Measurements from ENCODE around the gene RFPL3.
"Not testable (repeated sequence)": the region's sequence is repeated elsewhere in the genome, so short reads cannot be mapped to it uniquely, and the experiment has no call there.

Gene RFPL3

DNA sequence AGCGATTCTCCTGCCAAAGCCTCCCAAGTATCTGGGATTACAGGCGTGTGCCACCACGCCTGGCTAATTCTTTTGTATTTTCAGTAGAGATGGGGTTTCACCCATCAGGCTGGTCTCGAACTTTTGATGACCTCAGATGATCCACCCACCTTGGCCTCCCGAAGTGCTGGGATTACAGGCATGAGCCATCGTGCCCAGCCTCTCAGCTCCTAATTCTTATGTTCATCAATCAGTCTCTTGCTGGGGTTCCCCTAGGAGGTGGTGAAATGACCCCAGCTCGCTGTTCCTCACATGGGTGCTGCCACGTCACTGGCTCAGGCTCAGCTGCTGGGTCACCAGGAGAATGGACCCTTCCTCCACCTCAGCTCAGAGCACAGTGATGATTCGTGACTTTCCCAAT is at the start of gene RFPL3:
RFPL3 (plus strand) TSS at position 301 of the 400 bp plus-strand sequence. CDS start 205 bp downstream, outside the sequence.
- DNase-seq: not testable (repeated sequence)

- DNase-seq: no peak
Observed at GRCh38 chr22:32308191-32308590, 49.5 kb upstream of the RFPL3 start.

- DNase-seq: no peak
Observed at GRCh38 chr22:32308934-32309333, 48.7 kb upstream of the RFPL3 start.

DNA sequence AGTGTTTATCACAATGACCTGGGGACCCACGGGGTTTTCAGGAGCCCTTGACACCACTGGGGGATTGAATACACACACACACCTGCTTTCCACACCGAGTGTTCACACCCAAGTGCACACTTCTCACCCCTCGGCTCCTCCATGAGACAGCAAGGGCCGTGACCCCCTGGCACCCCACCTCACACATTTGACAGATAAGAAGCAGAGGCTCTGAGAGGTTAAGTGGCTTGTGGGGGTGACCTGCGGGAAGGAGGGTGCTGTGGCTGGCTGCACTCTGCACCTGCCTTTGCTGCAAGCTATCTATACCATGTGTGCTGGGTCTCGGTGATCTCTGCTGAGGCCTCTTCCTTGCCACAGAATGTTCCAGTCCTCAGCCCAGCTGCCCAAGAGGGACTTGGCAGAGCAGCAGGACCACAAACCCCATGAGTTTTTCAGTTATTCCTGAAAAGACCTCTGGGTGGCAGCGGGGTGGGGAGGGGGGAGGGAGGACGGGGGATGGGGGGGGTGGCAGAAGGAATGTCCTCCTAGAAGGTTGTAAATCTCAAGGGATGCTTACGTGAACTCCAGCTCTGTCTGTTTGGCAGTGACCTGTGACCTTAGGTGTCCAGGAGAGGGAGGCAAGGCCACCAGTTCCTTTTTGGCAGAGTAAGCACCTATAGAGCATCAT is 47.9 kb upstream of the RFPL3 start:
- DNase-seq: no peak

GRCh38 chr22:32310777-32311176 is 46.9 kb upstream of the RFPL3 start:
- DNase-seq: no peak

- no peak for DNase-seq
Observed at GRCh38 chr22:32311551-32312071, 46.1 kb upstream of the RFPL3 start.

- DNase-seq: no peak
Observed at GRCh38 chr22:32312748-32313147, 44.9 kb upstream of the RFPL3 start.

GRCh38 chr22:32313532-32313931 is 44.1 kb upstream of the RFPL3 start:
- DNase-seq: no peak

- DNase-seq: no peak
Observed at GRCh38 chr22:32317524-32317923, 40.1 kb upstream of the RFPL3 start.

GRCh38 chr22:32318361-32318760 is 39.3 kb upstream of the RFPL3 start:
- no peak for DNase-seq

GRCh38 chr22:32319861-32320406 is 37.7 kb upstream of the RFPL3 start:
- DNase-seq: no peak

- DNase-seq: no peak
Observed at GRCh38 chr22:32322986-32323385, 34.7 kb upstream of the RFPL3 start.

GRCh38 chr22:32323513-32324164 is 34.0 kb upstream of the RFPL3 start:
- no peak for DNase-seq

DNA sequence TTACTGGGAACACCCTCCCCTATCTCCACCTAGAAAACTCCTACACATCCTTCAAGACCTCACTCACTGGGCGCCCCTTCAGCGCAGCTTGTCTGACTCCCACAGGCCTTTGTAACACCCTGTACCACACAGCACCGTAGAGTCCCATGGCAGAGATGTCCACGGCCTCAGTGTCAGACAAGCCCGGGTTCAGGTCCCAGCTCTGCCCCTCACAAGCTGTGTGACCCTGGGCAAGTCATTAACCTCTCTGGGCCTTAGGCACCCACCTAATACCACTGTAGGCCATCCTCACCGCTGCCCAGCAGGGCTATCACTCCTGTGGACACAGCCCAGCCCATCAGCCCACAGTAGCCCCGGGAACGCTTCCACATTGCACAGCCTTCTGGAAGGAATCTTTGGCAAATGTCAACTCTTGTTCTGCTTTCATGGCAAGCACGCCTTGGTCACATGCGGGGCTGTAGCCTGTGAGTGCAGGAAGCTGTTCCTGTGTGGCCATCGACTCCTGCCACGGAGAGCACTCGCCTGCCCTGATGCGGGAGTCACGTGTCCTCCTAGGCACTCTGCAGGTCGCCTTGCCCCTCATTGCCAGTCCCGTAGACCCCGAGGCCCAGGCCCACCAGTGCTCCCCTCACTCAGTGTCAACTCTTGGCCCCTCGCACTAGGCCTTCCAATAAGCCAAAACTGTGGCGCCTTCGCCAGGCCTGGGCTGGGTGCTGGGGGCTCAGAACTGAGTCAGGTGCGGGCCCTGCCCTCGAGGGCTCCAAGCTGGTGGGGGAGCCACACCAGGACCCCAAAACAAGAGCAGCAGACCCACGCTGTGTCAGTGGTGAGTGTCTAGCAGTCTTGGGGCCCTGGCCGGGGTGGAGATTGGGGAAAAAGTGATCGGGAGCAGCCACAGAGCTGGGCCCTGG is 32.9 kb upstream of the RFPL3 start:
- no peak for DNase-seq

DNA sequence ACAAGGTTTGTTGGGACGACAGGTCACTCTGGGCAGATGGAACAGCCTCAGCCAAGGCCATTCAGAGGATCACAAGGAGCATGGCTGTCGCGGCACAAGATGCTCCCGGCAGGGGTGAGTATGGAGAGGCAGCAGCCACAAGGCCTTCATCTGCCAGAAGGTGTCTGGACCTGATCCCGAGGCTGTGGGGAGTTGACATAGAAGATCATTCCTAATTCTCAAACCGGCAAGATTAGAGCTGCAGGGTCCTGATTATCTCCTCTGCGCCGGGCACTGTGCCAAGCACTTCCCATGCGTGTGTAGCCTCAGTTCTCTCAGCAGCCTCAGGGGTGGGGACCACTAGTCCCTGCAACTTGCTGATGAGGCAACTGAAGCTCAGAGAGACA is 32.3 kb upstream of the RFPL3 start:
- DNase-seq: no peak

DNA sequence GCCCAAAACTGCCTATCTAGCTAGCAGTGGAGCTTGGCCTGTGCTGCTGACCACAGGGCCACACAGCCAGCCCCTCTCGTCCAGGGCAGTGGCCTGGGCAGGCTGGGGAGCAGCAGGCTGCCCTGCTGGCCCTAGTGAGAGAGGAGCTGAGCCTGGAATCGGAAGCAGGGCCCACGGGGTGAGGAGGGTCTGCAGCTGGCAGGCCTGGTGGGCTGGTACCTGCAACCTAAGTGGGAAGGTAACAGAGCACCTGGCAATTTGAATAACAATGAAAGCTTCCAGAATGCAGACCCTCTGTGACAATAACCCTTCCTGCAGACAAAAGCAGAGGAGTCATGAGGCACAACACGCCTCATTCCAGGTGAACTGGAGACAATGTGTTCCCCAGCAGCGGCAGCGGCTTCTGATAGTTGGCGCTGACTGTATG is 31.8 kb upstream of the RFPL3 start:
- no peak for DNase-seq

DNA sequence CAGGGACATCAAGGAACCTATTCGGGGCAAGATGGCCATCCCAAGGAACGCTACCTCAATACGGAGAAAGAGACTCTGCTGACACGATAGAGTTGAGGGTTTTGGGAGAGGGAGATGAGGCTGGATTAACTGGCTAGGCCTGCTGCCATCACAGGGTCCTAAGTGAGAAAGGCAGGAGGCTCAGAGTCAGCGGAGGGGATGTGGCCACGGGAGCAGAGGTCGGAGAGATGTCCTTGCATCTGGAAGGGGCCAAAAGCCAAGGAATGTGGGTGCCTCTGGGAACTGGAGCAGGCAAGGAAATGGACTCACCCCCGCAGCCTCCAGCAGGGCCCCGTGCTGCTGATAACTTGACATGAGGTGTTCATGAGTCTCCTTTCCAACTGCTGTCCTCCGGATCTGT is 31.0 kb upstream of the RFPL3 start:
- DNase-seq: no peak

- no peak for DNase-seq
Observed at GRCh38 chr22:32327066-32327465, 30.6 kb upstream of the RFPL3 start.

- DNase-seq: no peak
Observed at GRCh38 chr22:32327596-32328171, 30.0 kb upstream of the RFPL3 start.

GRCh38 chr22:32328306-32329201 is 29.1 kb upstream of the RFPL3 start:
- no peak for DNase-seq

DNA sequence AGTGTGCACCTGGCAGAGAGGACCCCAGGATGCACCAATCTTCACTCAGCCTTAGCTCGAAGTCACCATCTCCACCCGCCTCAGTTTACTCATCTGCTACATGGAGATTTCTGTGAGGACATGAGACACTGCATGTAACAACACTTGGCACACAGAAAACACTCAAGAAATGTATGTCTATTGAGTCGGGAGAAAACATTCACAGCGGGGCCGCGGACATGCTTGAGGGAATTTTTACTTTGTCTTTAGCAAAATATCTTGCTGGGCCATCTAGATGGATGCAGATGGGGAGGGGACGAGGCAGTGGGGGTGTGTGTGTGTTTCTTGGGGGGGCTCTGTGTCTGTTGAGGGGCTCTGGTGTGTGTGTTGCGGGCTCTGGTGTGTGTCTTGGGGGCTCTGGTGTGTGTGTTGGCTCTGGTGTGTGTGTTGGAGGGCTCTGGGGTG is 28.4 kb upstream of the RFPL3 start:
- DNase-seq: no peak
